ENCODE results near the gene NIP7.
A peak's percentile ranks its signal among the peaks of the same experiment; 100 is the strongest.

The NIP7 gene

DNA sequence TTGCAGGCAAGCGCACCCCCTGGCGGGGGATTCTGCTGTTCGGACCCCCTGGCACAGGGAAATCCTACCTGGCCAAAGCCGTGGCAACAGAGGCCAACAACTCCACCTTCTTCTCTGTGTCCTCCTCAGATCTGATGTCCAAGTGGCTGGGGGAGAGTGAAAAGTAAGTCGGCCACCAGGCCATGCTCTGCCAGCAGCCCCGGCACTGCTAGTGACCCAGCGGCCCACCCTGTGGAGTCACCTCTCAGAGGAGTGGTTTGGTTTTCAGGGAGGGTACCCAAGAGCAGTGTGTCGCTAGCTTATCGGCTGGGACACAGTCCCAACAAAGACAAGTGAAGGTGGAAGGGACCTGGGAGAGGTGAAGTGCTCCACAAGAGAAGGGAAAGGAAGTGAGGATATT, 20.2 kb upstream of the NIP7 start:
- no peak for DNase-seq

DNA sequence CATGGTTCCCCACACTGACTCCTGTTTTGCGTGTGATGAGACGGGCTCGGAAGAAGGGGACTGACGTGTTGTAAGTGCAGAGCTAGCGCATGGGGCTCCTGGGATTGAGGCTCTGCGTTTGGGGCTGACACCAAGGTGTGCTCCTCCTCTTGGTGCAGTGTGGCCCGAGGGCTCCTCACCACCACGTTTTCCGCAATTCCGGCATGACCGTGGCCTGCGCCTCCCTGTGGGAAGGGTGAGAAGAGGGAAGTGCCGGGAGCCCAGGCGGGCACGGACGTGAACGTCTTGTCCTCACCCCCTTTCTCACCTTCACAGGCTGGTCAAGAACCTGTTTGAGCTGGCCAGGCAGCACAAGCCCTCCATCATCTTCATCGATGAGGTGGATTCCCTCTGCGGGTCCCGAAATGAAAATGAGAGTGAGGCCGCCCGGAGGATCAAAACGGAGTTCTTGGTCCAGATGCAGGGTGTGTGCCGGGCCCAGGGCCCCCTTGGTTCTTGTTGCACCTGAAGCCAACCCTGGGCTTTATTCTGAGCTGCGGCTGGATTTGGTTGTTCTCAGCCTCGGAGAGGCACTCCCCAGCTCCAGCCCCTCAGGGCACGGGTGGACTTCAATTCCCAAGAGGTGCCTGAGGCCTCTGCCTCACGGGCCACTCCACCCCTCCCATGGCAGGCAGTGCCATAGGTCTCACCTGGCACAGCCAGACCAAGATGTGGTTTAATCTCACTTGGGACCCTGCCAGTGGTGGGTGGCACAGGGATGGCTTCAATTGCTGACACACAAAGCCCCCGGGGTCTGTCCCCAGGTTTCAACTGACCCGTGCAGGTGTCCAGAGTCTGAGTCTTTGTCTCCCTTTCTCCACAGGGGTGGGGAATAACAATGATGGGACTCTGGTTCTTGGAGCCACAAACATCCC, 19.5 kb upstream of the NIP7 start:
- DNase-seq, result no peak

DNA sequence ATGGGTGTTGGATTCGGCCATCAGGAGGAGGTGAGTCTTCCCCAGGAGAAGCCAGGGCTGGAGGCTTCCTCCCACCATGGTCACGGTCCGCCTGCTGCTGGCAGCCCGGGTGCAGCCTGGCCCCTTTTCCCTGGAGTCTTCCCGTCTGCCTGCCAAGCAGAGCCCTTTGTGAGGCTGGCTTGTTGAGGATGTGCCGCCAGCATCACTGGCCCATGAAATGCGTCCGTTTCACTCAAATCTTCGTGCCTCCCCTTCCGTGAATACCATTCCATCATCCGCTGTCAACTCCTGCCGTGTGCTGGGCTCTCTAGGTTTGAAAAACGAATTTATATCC, 18.9 kb upstream of the NIP7 start:
- DNase-seq, result no peak

DNA sequence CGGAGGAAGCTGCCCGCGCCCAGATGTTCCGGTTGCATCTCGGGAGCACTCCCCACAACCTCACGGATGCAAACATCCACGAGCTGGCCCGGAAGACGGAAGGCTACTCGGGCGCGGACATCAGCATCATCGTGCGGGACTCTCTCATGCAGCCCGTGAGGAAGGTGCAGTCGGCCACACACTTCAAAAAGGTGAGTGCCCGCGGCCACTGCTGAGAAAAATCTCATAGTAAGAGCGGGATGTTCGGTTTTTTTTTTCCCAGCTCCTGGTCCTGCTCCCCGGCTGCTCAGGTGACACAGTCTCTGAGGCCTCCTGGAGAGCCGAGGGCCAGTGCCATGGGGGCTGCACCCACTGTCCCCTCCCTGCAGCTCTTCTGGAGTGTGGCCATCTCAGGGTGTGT, 18.5 kb upstream of the NIP7 start:
- DNase-seq, result no peak

DNA sequence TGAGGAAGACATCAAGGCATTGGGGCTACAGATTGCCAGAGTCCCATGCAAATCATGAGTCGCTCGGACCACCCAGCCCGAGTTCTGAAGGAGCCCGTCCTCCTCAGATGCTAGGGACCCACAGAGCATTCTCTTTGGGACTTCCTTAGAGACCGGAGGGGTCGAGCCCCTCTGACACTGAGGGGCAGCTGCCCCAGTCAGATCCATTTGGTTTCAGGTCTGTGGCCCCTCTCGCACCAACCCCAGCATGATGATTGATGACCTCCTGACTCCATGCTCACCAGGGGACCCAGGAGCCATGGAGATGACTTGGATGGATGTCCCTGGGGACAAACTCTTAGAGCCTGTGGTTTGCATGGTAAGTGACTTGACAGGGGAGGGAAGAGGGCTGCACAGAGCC, 17.2 kb upstream of the NIP7 start:
- no peak for DNase-seq

DNA sequence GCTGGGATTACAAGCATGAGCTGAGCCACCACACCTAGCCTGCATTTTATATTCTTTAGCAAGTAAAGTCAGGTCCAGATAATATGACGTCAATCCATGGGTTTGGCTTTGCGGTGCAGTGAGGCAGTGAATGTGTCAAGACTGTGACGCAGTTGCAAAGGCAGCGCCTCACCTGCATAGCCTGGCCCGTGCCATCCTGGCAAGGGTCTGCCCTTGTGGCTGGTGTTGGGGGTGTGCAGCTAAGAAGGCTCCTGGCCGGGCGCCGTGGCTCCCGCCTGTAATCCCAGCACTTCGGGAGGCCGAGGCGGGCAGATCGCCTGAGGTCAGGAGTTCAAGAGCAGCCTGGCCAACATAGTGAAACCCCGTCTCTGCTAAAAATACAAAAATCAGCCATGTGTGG, 16.2 kb upstream of the NIP7 start:
- no peak for DNase-seq

DNA sequence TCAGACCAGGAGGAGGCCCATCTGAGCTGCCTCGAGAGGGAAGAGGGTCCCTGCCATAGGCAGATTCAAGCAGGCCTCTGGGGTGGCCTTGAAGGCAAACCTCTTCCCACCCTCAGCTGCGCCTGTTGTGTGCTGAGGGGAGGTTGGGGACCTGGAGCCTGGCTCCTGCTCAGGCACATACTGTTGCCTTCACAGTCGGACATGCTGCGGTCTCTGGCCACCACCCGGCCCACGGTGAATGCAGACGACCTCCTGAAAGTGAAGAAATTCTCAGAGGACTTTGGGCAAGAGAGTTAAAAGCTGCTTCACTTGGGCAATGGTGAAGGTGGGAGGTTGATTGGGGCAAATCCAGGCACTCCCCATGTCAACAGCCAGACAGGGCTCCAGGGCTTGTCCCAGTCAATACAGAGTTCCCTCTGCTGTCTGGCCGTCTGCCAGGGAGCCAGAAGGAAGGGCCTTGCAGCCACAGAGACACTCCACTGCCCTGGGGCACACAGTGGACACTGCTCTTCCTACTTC, 15.5 kb upstream of the NIP7 start:
- DNase-seq, result no peak

DNA sequence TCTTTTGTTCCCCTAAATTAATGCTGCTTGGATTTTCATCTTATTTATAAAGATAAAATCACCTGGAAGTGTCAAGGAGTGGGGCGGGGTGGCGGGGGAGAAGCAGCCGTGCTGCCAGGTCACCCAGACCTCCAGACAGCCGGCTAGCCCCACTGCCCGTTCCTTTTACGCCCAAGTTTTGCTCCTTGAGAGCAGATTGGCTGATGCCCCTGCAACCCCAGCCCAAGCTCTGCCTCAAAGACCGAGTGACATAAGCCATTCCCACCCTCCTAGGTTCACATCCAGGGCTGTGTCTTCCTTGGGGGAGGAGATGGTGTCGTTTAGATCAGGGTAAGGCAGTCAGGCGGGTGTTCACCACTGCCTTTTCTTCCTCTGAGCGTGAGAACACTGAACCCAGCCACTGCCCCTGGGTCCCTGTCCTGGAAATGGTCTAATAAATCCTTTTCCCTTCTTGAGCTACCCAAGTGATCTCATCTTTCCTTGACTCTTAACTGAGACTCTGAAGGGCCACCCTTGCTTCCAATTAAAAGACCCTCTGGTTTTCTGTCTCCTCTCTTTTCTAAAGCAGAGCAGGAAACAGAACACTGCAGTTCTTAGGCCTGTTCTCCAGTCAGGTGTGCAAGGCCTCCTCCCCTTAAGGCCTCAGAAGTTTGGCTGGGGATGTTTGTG, 14.9 kb upstream of the NIP7 start:
- DNase-seq, result no peak

DNA sequence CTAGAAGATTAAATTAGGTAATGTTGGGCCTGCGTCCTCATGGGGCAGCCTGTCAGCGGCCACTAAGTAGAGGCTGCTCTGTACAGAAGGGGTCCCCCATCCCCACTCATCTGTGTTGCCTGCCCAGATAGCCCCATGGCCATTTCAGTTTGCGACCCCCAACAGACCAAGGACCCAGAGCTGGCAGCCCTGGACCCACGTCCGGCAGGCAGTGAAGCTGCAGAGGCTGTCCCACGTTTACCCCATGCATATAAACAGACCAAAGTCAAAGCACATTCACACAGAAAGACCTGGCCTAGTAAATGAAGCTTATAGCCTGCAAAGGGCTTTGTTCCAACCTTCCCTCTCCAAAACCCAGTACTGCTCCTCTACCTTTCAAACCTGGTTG, 13.8 kb upstream of the NIP7 start:
- DNase-seq, result no peak

DNA sequence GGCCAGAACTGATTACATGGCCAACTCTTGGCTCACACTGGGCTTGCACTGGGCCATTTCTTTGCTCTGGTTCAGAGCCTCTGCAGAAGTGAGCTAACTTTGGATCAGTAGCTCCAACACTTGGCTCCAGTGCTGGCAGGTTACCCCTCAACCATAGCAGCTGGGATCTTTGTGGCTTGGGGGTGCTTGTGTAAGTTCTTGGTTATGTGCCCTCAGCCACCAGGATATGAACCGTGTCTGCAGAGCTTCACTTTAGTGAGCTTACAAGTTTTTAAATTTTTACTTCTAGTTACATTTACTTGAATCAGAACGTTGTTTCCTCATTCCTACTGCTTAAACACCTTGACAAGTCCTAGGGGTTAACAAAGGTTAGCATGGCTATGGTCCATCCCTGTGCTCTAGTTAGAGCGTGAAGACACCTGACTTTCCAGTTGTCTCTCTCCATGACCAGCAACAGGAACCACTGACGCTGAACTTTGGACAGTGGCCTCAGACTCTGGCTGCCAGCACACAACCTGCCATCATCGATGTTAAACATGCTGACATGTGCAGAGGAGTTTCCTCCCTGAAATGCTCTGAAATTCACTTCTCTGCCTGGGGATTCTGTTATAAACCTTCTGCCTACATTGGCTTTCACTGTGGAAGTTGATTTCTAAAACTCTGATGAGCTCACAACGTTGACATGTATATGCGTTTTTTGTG, 13.2 kb upstream of the NIP7 start:
- no peak for DNase-seq

DNA sequence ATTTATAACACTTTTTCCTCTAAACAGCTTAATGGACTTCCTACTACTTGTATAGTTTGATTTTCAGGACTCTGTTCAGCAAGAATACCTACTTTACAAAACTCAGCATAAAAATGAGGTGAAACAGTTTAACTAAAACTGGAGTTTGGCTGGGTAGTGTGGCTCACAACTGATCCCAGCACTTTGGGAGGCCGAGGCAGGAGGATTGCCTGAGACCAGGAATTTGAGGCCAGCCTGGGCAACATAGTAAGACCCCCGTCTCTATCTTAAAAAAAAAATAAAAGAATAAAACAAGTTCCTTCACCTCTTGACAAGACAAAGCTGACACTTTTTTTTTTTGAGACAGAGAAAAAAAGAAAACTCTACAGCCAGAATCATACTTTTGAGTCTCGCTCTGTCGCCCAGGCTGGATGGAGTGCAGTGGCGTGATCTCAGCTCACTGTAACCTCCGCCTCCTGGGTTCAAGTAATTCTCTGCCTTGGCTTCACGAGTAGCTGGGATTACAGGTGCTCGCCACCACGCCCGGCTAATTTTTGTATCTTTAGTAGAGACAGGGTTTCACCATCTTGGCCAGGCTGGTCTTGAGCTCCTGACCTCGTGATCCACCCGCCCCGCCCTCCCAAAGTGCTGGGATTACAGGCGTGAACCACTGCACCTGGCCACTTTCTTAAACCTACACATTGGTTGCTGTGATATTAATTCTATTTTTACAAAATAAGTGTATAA, 11.8 kb upstream of the NIP7 start:
- no peak for DNase-seq

DNA sequence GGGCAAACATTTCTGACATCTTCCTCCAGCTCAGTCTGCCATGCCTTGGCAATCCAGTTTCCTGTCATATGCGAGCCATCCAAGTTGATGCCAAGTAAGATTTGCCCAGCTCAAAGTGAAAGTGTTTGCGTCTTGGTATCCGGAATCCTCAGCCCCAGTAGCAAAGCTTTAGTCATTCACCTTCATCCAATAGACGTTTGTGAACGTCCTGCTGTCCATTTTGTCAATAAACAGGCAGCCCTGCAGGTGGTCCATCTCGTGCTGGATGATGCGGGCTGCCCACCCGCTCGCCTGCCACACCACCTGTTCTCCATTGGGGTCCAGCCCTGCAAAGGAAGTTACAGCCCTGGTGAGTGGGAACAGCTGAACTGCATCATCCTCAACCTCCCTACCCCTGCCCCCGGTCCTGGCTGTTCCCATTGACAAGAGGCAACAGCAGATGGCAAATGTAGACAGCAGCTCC, 10.7 kb upstream of the NIP7 start:
- no peak for DNase-seq

DNA sequence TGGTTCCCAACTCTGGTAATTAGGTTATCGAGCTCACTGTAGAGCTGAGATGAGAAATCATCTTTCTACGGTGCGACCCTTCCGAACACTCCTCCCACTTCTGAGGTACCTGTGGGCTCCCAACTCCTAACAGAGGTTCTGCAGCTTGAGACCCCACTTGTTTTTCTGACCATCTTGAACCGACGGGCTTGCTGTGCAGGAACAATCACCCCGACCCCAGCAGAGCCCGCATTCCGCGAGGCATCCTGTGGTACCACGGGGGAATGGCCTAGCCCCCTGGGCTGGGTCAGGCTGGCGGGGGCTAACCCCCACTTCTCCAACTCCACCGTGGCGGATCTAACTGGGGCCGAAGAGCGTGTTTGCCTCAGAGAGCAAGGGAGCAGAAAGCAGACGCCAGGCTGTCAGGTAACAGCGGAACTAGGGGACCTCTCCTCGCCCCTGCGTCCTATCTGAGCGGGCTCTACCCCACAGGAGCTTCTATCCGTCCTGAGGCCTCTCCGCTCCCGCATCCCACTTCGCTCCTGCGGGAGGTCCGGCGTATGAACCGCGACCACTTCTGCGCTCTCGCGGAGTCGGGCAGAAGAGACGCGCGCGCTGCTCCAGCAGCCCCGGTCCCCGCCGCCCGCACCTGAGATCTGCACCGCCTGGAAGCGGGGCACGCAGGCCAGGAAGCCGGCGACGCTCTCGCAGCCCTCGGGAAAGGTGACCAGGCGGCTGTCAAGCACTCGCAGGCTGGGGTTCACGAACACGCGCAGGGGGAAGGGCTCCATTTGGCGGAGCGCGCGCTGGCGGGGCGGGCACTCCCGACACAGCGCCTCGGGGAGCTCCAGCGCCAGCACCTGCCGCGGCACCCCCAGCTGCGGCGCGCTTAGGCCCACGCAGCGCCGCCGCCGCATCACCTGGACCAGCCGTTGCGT, 9.9 kb upstream of the NIP7 start:
- DNase-seq, result no peak

DNA sequence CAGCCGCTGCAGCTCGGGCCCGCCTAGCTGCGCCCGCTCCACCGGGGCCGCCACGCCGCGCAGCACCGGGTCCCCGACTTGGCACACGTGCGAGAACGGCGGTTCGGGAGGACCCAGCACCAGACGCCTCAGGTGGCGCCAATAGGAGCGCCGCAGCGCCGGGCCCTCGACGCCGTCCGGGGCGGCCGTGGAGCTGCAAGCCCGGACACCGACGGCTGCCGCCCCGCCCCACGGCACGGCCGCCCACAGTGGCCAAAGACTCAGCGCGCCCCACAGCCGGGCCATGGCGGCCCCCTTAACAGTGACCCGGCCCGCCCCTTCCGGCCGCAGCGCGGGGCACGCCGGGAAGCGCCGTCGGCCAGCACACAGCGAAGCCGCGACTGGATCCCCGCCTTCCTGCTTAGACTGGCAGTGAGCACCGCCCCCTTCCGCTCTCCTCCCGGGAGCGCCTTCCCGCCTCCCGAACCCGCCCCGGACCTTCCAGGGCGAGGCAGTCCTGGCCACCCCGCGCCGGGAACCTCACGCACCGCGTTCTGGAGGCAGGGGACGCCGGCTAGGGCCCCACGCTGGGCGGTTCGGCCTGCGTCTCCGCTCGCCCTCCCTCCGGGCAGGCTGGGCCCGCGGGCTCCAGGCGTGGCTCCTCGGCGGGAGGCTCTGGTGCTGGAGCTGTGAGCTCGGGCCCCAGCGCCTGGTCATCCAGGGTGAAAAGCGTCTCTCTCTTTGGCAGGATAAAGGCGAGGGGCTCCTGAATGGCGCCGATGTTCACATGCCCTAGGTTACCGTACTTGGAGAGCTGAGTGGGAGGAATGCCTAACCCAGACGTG, 9.1 kb upstream of the NIP7 start, which contains the start of gene PDF:
TSS of gene PDF (minus strand) at position 303 of the 824 bp plus-strand sequence. CDS start at position 285, 18 bp downstream.
- DNase-seq, result peak; percentile 75

DNA sequence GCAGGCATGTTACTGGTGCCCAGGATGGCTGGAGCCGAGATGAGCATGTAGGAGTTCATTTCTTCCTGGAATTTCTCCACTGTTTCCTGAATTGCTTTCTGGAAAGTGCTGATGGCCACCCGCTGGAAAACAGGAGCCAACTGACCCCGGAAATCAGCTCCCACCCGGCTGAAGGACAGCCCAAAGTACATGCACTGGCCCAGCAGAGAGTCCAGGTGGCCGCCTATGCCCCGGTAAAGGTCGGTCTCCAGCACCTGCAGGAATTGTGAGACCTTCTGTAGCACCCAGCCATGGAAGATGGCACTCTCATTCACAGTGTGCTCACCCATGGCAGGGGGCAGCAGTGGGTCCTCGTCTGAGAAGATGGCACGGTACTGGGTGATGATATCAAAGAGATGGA, 4.9 kb upstream of the NIP7 start:
- DNase-seq, result no peak

DNA sequence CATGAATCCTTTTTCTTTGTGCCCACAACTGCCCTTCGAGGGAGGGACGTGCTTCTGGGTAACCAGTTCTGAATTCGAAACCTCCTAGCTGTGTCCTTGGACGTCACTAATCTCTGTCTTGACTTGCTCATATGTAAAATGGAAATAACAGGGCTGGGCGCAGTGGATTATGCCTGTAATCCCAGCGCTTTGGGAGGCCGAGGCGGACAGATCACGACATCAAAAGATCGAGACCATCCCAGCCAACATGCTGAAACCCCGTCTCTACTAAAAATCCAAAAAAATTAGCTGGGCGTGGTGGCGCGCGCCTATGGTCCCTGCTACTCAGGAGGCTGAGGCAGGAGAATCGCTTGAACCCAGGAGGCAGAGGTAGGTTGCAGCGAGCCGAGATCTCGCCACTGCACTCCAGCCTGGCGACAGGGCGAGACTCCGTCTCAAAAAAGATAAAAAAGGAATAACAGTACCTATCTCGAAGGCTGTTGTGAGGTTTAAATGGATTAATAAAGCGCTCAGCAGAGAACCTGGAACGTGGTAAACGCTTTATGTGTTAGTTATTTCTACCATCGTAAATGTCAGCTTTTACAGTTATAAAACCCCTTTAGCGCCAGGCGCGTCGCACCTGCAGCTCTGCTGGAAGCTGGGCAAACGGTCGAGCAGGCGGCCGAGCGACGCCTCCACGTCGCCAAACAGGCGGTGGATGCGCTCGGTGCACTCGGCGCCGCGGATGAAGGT, 849 bp upstream of the NIP7 start:
- no peak for DNase-seq

DNA sequence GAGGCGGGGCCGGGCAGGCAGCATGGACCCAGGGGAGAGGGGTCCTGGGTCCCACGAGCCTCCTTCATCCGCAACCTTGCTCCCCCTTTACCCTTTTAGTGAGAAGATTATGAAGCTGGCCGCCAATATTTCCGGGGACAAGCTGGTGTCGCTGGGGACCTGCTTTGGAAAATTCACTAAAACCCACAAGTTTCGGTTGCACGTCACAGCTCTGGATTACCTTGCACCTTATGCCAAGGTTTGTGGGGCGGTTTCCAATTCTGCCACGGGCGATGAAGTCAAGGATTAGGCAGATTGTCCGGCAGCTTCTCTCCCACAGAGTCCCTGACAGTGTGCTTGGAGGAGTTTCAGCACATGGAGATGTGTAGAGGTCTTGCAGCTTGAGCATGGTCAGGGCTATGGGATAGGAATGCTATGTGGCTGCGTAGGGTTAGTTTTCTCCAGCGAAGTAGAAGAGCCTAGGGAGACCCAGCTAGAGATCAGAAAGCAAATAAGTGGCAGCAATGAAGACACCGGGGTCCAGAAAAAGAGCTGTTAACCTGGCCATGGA, 598 bp downstream of the NIP7 start:
- DNase-seq, result peak; percentile 6

DNA sequence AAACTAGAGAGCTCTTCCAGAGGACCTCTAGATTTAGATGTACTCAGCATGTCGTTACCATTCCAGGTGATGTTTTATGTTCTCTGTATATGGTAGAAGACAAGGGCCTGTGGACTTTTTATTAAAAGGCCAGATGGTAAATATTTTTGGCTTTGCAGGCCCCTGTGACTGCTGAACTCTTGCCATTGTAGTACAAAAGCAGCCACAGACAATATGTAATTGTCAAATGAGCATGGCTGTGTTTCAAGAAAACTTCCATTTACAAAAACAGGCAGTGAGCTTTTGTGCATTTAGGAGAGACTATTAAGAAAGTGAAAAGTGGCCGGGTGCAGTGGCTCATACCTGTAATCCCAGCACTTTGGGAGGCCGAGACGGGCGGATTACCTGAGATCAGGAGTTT, 4.6 kb downstream of the NIP7 start:
- no peak for DNase-seq

DNA sequence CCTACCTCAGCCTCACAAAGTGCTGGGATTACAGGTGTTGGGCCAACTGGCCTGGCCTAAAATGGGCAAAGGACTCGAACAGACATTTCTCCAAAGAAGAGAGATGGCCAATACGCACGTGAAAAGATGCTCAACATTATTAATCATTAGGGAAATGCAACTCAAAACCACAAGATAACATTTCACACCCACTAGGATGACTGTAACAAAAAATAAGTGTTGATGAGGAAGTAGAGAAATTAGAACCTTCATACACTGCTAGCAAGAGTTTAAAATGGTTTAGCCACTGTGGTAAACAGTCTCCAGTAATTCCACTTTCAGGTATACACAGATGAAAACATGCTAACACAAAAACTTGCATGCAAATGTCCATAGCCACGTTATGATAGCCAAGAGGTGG, 6.4 kb downstream of the NIP7 start:
- no peak for DNase-seq

DNA sequence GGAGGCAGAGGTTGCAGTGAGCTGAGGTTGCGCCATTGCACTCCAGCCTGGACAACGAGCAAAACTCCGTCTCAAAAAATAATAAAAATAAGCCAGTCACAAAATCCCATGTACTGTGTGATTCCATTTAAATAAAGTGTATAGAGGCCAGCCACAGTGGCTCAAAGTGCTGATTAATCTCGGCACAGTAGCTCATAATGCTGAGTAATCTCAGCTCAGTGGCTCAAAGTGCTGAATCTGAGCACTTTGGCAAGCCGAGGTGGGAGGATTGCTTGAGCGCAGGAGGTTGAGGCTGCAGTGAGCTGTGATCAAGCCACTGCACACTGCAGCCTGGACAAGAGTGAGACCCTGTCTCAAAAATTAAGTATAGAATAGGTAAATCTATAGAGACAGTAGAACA, 7.1 kb downstream of the NIP7 start:
- DNase-seq, result no peak

Data from GOT3 (cell line).